HCT116 (cell line): ENCODE measurements around the gene EIF5B. TPM values are rescaled to one million over a fixed set of nuclear protein-coding genes. Genes with fewer than 3 reads are reported as not detected.

Experiments
- ATAC-seq: fragments of 200-7000 bp; cut with Tn5 transposase; 2 replicates; pipeline ENCODE4 v1.9.1; 2020; ENCODE audit warnings: mild to moderate bottlenecking, moderate library complexity
- BruUV-seq: library from RNA; stranded (reverse); fragments of 400-500 nt; replicated peaks from 2 replicates; lab custom pipeline; 2021; lab: Mats Ljungman, UMichigan
- CTCF ChIA-PET: fragments of 300-600 bp; sonication (Branson Sonifier 250); formaldehyde crosslinking; loops from one replicate; lab custom pipeline; 2021; ENCODE audit warnings: antibody characterized with exemption; lab: Charles Lee
- POLR2A ChIA-PET: fragments of 300-600, 350-600 bp; sonication (Branson Sonifier 250); formaldehyde crosslinking; loops from one replicate; lab custom pipeline; 2021; ENCODE audit warnings: antibody characterized with exemption; lab: Charles Lee
- RAD21 ChIA-PET, 2 experiments: fragments of 300-600 bp; sonication (Branson Sonifier 250); formaldehyde crosslinking; loops; one replicate each; lab custom pipeline; 2023; ENCODE audit warnings: low total read pairs in 2 of 2; ENCODE audit not compliant: uncharacterized antibody in 2 of 2, unreplicated experiment in 2 of 2, low non-redundant PET in 1 of 2; lab: Charles Lee
- DNase-seq: peaks from one replicate; pipeline ENCODE4 v3.0.0-alpha.2; 2010; ENCODE audit warnings: low read depth, low spot score
- H2AFZ ChIP-seq: fragments of 200-600 bp; shearing (Covaris generic), sonication (generic); 2 replicates; pipeline ENCODE4 v1.6.1; 2017; ENCODE audit warnings: low read depth, mixed run types, mixed read lengths, antibody characterized with exemption, low read length; ENCODE audit not compliant: poor library complexity, severe bottlenecking
- H3K27ac ChIP-seq: 2 replicates; pipeline ENCODE4 v1.5.1; 2012; ENCODE audit warnings: low read depth, low read length
- H3K27me3 ChIP-seq: fragments of 200-600 bp; sonication (generic); 2 replicates; pipeline ENCODE4 v1.6.1; 2016; ENCODE audit warnings: mixed run types, low read length, mixed read lengths; ENCODE audit not compliant: insufficient read depth
- H3K36me3 ChIP-seq, 2 experiments: fragments of 200-500 bp in 1 of 2; fragments of 200-600 bp in 1 of 2; sonication (Bioruptor generic) in 1 of 2; sonication (generic) in 1 of 2; 2 replicates each; pipeline versions ENCODE4 v1.5.1 to v1.6.1; 2014 to 2016; ENCODE audit warnings: low read length in 2 of 2, inconsistent platforms in 1 of 2, mixed read lengths in 1 of 2, mixed run types in 1 of 2; ENCODE audit not compliant: insufficient read depth in 2 of 2, control insufficient read depth in 1 of 2
- H3K4me1 ChIP-seq, 2 experiments: fragments of 200-600 bp in 1 of 2; sonication (generic) in 1 of 2; 2 replicates each; pipeline versions ENCODE4 v1.5.1 to v1.6.1; 2012 to 2017; ENCODE audit warnings: low read length in 2 of 2, inconsistent platforms in 1 of 2, mild to moderate bottlenecking in 1 of 2, mixed read lengths in 1 of 2, mixed run types in 1 of 2, moderate library complexity in 1 of 2; ENCODE audit not compliant: insufficient read depth in 2 of 2, control insufficient read depth in 1 of 2
- H3K4me2 ChIP-seq: fragments of 200-600 bp; sonication (generic); 2 replicates; pipeline ENCODE4 v1.6.1; 2017; ENCODE audit warnings: mixed run types, low read length, mixed read lengths
- H3K4me3 ChIP-seq, 2 experiments: fragments of 200-600 bp in 1 of 2; sonication (generic) in 1 of 2; replicated peaks in 1 of 2; 2 replicates each; pipeline ENCODE4 v1.5.1; 2011 to 2016; ENCODE audit warnings: low read length in 2 of 2, control low read depth in 1 of 2, low read depth in 1 of 2, mild to moderate bottlenecking in 1 of 2, mixed read lengths in 1 of 2, mixed run types in 1 of 2
- H3K79me2 ChIP-seq: fragments of 200-600 bp; sonication (generic); 2 replicates; pipeline ENCODE4 v1.6.1; 2017; ENCODE audit warnings: mild to moderate bottlenecking, mixed run types, low read length, moderate library complexity, mixed read lengths; ENCODE audit not compliant: insufficient read depth
- H3K9ac ChIP-seq: fragments of 200-600 bp; sonication (generic); 2 replicates; pipeline ENCODE4 v1.6.1; 2016; ENCODE audit warnings: low read length, mixed read lengths
- H3K9me2 ChIP-seq: fragments of 200-600 bp; sonication (generic), shearing (Covaris generic); 2 replicates; pipeline ENCODE4 v1.6.1; 2017; ENCODE audit warnings: mixed run types, mild to moderate bottlenecking, moderate library complexity; ENCODE audit not compliant: insufficient read depth
- H3K9me3 ChIP-seq, 2 experiments: fragments of 200-500 bp in 1 of 2; fragments of 200-600 bp in 1 of 2; sonication (Bioruptor generic) in 1 of 2; sonication (generic) in 1 of 2; 2 replicates each; pipeline ENCODE4 v1.6.1; 2014 to 2017; ENCODE audit warnings: low read length in 2 of 2, mixed read lengths in 2 of 2, inconsistent platforms in 1 of 2, low read depth in 1 of 2, mild to moderate bottlenecking in 1 of 2, mixed run types in 1 of 2, moderate library complexity in 1 of 2; ENCODE audit not compliant: control insufficient read depth in 1 of 2, insufficient read depth in 1 of 2
- H4K20me1 ChIP-seq: fragments of 200-600 bp; sonication (generic), shearing (Covaris generic); 2 replicates; pipeline ENCODE4 v1.6.1; 2017; ENCODE audit warnings: mixed run types, mild to moderate bottlenecking, moderate library complexity; ENCODE audit not compliant: insufficient read depth
- ATF3 ChIP-seq: IDR thresholded peaks from 2 replicates; pipeline ENCODE4 v1.6.1; 2012
- CEBPB ChIP-seq: IDR thresholded peaks from 2 replicates; pipeline ENCODE4 v1.6.1; 2012; ENCODE audit warnings: low read depth
- CTCF ChIP-seq, 3 experiments: fragments of 200-600 bp in 1 of 3; sonication (generic) in 1 of 3; IDR thresholded peaks in 2 of 3; conservative IDR thresholded peaks in 1 of 3; 2 replicates each; pipeline ENCODE4 v1.5.1; 2012 to 2017; ENCODE audit warnings: low read depth in 2 of 3, low read length in 2 of 3, antibody characterized with exemption in 1 of 3, borderline replicate concordance in 1 of 3, control low read depth in 1 of 3, mild to moderate bottlenecking in 1 of 3, mixed read lengths in 1 of 3, mixed run types in 1 of 3, moderate library complexity in 1 of 3; ENCODE audit not compliant: insufficient read depth in 1 of 3
- EGR1 ChIP-seq: IDR thresholded peaks from 2 replicates; pipeline ENCODE4 v1.6.1; 2012; ENCODE audit warnings: low read depth
- ELF1 ChIP-seq: IDR thresholded peaks from 2 replicates; pipeline ENCODE4 v1.6.1; 2012; ENCODE audit warnings: low read depth, borderline replicate concordance
- EZH2 ChIP-seq: fragments of 200-600 bp; sonication (generic); IDR thresholded peaks from 2 replicates; pipeline ENCODE4 v1.6.1; 2017; ENCODE audit warnings: antibody characterized with exemption, mixed run types
- RAD21 ChIP-seq: IDR thresholded peaks from 2 replicates; pipeline ENCODE4 v1.6.1; 2012; ENCODE audit warnings: low read depth, mild to moderate bottlenecking
- ZBTB33 ChIP-seq: IDR thresholded peaks from 2 replicates; pipeline ENCODE4 v1.6.1; 2011; ENCODE audit warnings: mild to moderate bottlenecking, low read length, moderate library complexity; ENCODE audit not compliant: insufficient replicate concordance; ENCODE audit errors: extremely low read depth
- ZFX ChIP-seq: fragments of 450-650 bp; IDR thresholded peaks from 2 replicates; pipeline ENCODE4 v1.6.1; 2017
- intact Hi-C: fragments of 100-400 bp; cut with micrococcal nuclease; formaldehyde crosslinking; loops from 2 replicates; pipeline ENCODE4 v1.10.0; 2022
- total RNA-seq: library from RNA; stranded (reverse); gene quantifications from one replicate; pipeline ENCODE4 v1.2.1, GENCODE V29; 2021; ENCODE audit not compliant: unreplicated experiment
- TF ChIP-seq, protein P1 (sequence below): IDR thresholded peaks from 2 replicates; pipeline ENCODE4 v1.6.1; 2012
- TF ChIP-seq, protein P2 (sequence below): IDR thresholded peaks from 2 replicates; pipeline ENCODE4 v1.6.1; 2012; ENCODE audit warnings: low read depth

The EIF5B gene
- total RNA-seq, 1 experiment from 2014 or later, result 65.9 TPM

GRCh38 chr2:99421469-99421868 lies 84.3 kb downstream of the EIF5B start:
- Histone ChIP-seq H3K9me2 (no peaks in the 10 kb centered on the region), H3K79me2 (peaks cover 2% of the 10 kb centered on the region; the same call in 1 of the 2 replicates), H3K9me3 (no peaks in the 10 kb centered on the region), H2AFZ (no peak overlapping the region), H3K4me3 (no peak overlapping the region), H3K27me3 (no peaks in the 10 kb centered on the region), H3K36me3 (peaks cover 13 to 29% of the 10 kb centered on the region in 2 experiments), H3K27ac (no peak overlapping the region), H3K4me2 (no peak overlapping the region), H3K9ac (no peak overlapping the region), H4K20me1 (no peaks in the 10 kb centered on the region; the same call in 1 of the 2 replicates), H3K4me1 (no peaks in the 10 kb centered on the region)
- intact Hi-C loops, result no loop called here
- POLR2A ChIA-PET, result no interaction called here
- BruUV-seq, result no TSS peak
- RAD21 ChIA-PET, result no interaction called here
- ATAC-seq, result no peak
- TF ChIP-seq EGR1 (no peak), CTCF (IDR thresholded peaks at IDR 0.05 in 2 of 3, conservative IDR thresholded peaks at IDR 0.05 in 1 of 3; ENCODE audit: borderline replicate concordance in 1 of 3, insufficient read depth in 1 of 3, low read depth in 2 of 3, low read length in 2 of 3) (no peak)
- TF ChIP-seq, protein P1, sequence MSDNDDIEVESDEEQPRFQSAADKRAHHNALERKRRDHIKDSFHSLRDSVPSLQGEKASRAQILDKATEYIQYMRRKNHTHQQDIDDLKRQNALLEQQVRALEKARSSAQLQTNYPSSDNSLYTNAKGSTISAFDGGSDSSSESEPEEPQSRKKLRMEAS, result no peak
- DNase-seq, result no peak
- CTCF ChIA-PET, result no interaction called here

DNA sequence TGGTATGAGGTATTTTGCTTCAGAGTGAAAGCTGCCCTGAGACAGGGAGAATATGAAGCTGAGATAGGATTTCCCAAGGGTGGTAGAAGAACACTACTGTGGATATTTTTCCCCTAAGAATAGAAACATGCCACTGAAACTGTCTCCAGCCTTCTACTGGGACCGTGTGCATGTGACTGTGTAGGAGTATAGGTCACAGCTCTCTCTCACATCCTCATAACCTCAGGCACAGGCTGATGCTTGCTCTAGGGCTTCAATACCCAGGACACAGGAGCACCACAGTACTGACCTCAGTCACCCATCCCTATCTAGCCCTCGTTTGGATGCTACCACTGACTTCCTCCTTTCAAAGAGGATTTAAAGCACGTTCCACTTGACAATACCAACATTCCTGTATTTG lies 85.4 kb downstream of the EIF5B start:
- H4K20me1 ChIP-seq, result no peaks in the 10 kb centered on the region; the same call in 1 of the 2 replicates
- H3K4me1 ChIP-seq, result no peaks in the 10 kb centered on the region
- no TSS peak for BruUV-seq
- H3K4me2 ChIP-seq, result no peak overlapping the region
- no peaks in the 10 kb centered on the region for H3K9me2 ChIP-seq
- H2AFZ ChIP-seq, result no peak overlapping the region
- H3K4me3 ChIP-seq, result no peak overlapping the region
- peaks cover 13 to 29% of the 10 kb centered on the region in 2 experiments for H3K36me3 ChIP-seq
- intact Hi-C loops, result no loop called here
- TF ChIP-seq RAD21 (no peak), ZFX (no peak), CEBPB (no peak), ZBTB33 (no peak), ATF3 (no peak), ELF1 (no peak), EGR1 (no peak), EZH2 (no peak)
- TF ChIP-seq, protein P2, sequence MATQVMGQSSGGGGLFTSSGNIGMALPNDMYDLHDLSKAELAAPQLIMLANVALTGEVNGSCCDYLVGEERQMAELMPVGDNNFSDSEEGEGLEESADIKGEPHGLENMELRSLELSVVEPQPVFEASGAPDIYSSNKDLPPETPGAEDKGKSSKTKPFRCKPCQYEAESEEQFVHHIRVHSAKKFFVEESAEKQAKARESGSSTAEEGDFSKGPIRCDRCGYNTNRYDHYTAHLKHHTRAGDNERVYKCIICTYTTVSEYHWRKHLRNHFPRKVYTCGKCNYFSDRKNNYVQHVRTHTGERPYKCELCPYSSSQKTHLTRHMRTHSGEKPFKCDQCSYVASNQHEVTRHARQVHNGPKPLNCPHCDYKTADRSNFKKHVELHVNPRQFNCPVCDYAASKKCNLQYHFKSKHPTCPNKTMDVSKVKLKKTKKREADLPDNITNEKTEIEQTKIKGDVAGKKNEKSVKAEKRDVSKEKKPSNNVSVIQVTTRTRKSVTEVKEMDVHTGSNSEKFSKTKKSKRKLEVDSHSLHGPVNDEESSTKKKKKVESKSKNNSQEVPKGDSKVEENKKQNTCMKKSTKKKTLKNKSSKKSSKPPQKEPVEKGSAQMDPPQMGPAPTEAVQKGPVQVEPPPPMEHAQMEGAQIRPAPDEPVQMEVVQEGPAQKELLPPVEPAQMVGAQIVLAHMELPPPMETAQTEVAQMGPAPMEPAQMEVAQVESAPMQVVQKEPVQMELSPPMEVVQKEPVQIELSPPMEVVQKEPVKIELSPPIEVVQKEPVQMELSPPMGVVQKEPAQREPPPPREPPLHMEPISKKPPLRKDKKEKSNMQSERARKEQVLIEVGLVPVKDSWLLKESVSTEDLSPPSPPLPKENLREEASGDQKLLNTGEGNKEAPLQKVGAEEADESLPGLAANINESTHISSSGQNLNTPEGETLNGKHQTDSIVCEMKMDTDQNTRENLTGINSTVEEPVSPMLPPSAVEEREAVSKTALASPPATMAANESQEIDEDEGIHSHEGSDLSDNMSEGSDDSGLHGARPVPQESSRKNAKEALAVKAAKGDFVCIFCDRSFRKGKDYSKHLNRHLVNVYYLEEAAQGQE, result no peak
- peaks cover 4% of the 10 kb centered on the region; the same call in 1 of the 2 replicates for H3K79me2 ChIP-seq
- DNase-seq (no peak), ATAC-seq (no peak)
- ChIA-PET RAD21 (no interaction called here), POLR2A (no interaction called here), CTCF (no interaction called here)
- no peaks in the 10 kb centered on the region for H3K27me3 ChIP-seq
- H3K9ac ChIP-seq, result no peak overlapping the region
- H3K27ac ChIP-seq, result no peak overlapping the region
- H3K9me3 ChIP-seq, result no peaks in the 10 kb centered on the region
